ENCODE data around the gene TARBP1.

DNA sequence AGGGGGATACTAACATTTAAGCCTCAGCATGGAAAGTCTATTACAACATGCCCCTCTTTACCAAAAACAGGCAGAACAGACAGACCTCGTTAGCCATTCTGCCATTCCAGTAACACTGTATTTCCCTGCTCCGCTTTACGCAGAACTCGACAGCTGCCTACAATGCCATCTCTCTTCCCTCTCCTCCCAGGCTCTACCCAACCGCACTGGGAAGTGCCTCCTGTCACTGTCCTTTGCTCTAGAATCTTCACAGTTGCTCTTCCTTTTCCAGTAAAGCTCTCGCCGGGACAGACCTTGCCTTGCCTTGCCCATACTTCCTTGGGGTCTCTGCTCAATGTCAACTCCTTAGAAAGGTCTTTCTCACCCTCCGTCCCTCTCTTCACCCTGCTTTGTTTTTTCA is 82.9 kb downstream of the TARBP1 start:
- TF ChIP-seq EZH2 (IDR thresholded peaks at IDR 0.05; ENCODE audit: insufficient read depth, low read length) = no peak
- TF ChIP-seq CTCF (IDR thresholded peaks at IDR 0.05; ENCODE audit: insufficient read depth, low read depth, low read length) = no peak
